NT2/D1 (cell line): ENCODE data around the gene FSTL3.

Experiments used
- DNase-seq: peaks from one replicate; pipeline ENCODE4 v3.0.0-alpha.2; 2011; ENCODE audit warnings: low read depth, low spot score
- H3K27me3 ChIP-seq: 2 replicates; pipeline ENCODE4 v1.6.0; 2011; ENCODE audit warnings: mild to moderate bottlenecking; ENCODE audit not compliant: insufficient read length, insufficient read depth
- H3K36me3 ChIP-seq: 2 replicates; pipeline ENCODE4 v1.6.1; 2011; ENCODE audit warnings: mild to moderate bottlenecking, low read length, mixed read lengths; ENCODE audit not compliant: insufficient read depth, insufficient read length
- H3K4me1 ChIP-seq: 2 replicates; pipeline ENCODE4 v1.5.1; 2011; ENCODE audit not compliant: insufficient read depth, insufficient read length
- H3K4me3 ChIP-seq: 2 replicates; pipeline ENCODE4 v1.5.1; 2011; ENCODE audit warnings: low read depth; ENCODE audit not compliant: insufficient read length
- H3K9ac ChIP-seq: 2 replicates; pipeline ENCODE4 v1.6.0; 2011; ENCODE audit warnings: low read depth; ENCODE audit not compliant: insufficient read length
- H3K9me3 ChIP-seq: 2 replicates; pipeline ENCODE4 v1.5.1; 2011; ENCODE audit warnings: mild to moderate bottlenecking, low read length; ENCODE audit not compliant: insufficient read depth
- SUZ12 ChIP-seq: IDR thresholded peaks from 2 replicates; pipeline ENCODE4 v1.6.1; 2011; ENCODE audit not compliant: insufficient read length, insufficient read depth; ENCODE audit errors: extremely low read depth
- YY1 ChIP-seq: IDR thresholded peaks from 2 replicates; pipeline ENCODE4 v1.6.1; 2011; ENCODE audit not compliant: insufficient read length, insufficient read depth
- ZNF274 ChIP-seq: IDR thresholded peaks from 2 replicates; pipeline ENCODE4 v1.6.1; 2011; ENCODE audit warnings: mild to moderate bottlenecking, low read depth, low read length

The FSTL3 gene

DNA sequence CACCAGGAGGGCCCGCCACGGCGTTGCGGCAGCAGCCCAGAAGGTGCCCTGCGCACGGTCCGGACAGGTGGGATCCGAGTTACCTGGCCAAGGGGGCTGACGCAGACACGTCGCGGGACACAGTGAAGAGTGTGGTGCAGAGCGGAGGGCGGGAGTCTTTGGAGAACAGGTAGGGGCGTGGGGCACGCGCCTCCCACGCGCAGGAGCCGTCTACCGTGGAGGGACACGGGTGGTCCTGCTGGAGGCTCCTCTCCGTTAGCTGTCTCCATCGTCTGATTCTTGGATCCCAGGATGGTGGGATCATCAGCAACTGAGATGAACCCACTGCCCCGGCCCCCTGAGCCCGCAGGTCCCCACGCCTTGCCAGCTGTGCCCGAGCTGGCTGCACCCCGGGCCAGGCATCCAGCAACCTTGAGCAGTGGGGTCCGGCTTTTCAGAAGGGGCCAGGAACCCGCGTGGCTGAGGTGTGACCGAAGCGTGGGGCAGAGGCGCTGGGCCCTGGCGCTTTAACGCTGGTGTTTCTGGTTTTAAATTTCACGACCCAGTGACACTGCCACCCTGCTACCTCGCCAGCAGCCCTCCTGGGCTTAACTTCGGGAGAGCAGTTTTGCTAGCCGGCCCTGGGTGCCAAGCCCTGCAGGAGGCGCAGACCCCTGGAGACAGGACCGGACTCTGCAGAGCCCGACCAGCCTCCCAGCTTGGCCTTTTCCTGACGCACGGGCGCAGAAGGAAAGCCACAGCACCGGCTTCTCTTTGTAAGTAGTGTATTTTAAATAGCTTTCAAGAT is 29.2 kb upstream of the FSTL3 start:
- TF ChIP-seq YY1: no peak
- no peak for TF ChIP-seq ZNF274
- TF ChIP-seq SUZ12: no peak
- H3K4me3 ChIP-seq: no peak overlapping the region
- H3K36me3 ChIP-seq: peaks cover 79% of the 10 kb centered on the region
- no peaks in the 10 kb centered on the region for H3K27me3 ChIP-seq
- H3K9ac ChIP-seq: no peak overlapping the region
- peaks cover 2% of the 10 kb centered on the region for H3K4me1 ChIP-seq
- DNase-seq: no peak
- no peaks in the 10 kb centered on the region for H3K9me3 ChIP-seq

DNA sequence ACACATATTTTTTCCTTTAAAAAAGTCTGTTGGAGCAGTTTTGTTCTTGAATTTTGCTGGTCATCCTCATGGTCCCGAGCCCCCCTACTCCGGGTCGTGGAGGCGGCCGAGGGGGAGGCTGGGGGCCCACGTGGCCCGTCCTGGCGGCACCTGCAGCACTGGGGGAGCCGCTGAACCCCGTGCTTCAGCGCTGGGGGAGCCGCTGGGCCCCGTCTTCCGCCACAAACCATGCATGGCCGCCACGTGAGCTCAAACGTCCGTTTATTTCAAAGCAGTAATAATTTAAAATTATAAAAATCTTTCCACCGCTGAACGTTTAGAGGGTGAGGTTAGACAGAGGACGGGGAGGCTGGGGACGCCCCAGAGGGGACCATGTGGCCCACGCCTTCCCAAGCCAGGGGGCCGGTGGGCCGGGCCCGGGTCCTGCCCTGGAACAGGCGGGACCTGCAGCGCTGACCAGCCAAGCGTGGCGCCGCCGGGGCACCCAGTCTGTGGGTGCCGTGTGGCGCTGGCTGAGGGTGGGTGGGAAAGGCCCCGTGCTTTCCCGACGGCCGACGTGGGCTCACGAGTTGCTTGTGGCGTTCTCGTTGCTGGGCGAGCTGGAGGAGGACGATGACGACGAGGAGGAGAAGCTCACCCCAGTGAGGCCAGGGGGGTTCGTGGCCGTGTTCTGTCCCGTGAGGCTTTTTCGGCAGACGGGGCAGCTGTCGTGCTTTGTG is 28.5 kb upstream of the FSTL3 start:
- no peaks in the 10 kb centered on the region for H3K9me3 ChIP-seq
- H3K4me3 ChIP-seq: no peak overlapping the region
- H3K36me3 ChIP-seq: peaks cover 84% of the 10 kb centered on the region
- peaks cover 2% of the 10 kb centered on the region for H3K4me1 ChIP-seq
- no peak for DNase-seq
- TF ChIP-seq ZNF274 (no peak), SUZ12 (no peak), YY1 (no peak)
- no peaks in the 10 kb centered on the region for H3K27me3 ChIP-seq
- H3K9ac ChIP-seq: no peak overlapping the region

DNA sequence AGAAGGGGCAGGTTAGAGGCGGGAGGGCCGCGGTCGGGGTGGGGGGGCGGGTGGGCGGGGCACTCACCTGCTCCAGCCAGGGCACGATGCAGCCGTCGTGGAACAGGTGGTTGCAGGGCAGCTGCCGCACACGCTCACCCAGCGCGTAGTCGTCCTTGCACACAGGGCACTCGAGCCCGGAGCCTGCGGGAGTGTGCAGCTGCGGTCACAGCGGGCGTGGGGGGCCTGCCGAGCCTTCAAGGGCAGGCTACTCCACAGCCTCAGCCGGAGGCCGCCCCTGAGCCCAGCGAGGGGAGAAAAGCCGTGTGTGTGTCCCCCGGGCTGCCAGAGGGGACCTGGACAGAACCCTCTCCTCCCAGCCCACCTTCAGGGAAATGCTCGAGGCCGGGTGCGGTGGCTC is 27.9 kb upstream of the FSTL3 start:
- Histone ChIP-seq H3K9me3 (no peaks in the 10 kb centered on the region), H3K36me3 (peaks cover 86% of the 10 kb centered on the region), H3K9ac (no peak overlapping the region), H3K4me3 (no peak overlapping the region), H3K4me1 (peaks cover 3% of the 10 kb centered on the region), H3K27me3 (no peaks in the 10 kb centered on the region)
- TF ChIP-seq SUZ12 (no peak), YY1 (no peak), ZNF274 (no peak)
- DNase-seq: no peak

DNA sequence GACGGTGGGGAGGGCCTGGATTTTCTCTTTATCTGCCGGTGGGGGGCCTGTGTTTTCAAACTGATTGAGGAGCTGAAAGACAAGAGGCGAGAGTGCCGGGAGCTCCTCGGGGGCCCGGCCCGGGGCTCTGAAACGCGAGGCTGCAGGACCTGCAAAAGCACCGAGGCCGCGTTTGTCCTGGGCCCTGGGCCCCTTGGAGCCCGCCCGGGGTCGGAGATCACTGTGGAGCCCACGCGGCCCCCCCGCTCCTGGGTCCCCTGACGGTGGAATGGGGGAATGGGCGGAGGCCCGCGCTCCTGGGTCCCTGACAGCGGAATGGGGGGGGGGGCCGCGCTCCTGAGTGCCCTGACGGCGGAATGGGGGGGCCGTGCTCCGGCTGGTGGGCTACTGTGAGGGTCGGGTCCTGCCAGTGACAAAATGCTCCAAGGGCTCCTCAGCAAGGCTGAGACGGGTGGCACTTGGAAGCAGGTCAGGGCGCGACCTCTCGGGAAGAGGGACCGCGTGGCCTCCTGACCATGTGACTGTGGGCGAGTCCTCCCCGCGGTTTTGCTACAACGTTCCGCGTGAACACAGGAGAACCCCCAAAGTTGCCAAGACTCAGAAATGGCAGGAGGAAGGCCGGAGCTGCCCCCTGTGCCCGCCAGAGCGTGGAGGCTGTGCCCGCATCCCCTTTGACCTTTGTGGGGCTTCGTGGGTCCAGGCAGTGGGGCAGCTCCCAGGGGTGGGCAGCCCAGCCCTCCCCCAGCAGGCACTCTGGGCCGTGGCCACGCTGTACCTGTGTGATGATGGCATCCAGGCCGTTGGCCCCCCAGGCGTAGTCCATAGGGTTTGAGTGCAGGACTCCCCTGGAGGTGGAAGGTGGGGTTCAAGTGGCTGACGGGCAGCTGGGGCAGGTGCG is 27.0 kb upstream of the FSTL3 start:
- no peak overlapping the region for H3K9ac ChIP-seq
- H3K36me3 ChIP-seq: peaks cover 91% of the 10 kb centered on the region
- H3K27me3 ChIP-seq: no peaks in the 10 kb centered on the region

DNA sequence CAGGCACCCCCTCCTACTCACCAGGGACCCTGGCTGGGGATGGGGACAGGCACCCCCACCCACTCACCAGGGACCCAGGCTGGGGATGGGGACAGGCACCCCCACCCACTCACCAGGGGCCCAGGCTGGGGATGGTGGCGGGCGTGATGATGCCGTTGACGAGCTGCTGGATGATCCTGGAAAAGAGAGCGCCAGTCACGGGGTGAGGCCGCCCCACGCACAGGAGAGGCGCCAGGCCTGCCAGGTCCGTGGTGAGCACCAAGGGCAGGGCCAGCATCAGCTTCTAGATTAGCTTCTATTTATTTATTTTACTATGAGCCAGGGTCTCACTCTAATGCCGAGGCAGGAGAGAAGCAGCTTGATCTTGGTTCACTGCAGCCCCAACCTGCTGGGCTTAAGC is 26.1 kb upstream of the FSTL3 start:
- Histone ChIP-seq H3K27me3 (no peaks in the 10 kb centered on the region), H3K4me1 (peaks cover 15% of the 10 kb centered on the region), H3K36me3 (peaks cover 90% of the 10 kb centered on the region), H3K4me3 (no peak overlapping the region), H3K9me3 (no peaks in the 10 kb centered on the region), H3K9ac (no peak overlapping the region)
- DNase-seq: no peak
- TF ChIP-seq SUZ12 (no peak), YY1 (no peak), ZNF274 (no peak)

More for the DNA sequence above, 27.0 kb upstream of the FSTL3 start:
- no peaks in the 10 kb centered on the region for H3K9me3 ChIP-seq
- peaks cover 11% of the 10 kb centered on the region for H3K4me1 ChIP-seq
- DNase-seq: no peak
- TF ChIP-seq SUZ12 (no peak), ZNF274 (no peak)
- no peak overlapping the region for H3K4me3 ChIP-seq

DNA sequence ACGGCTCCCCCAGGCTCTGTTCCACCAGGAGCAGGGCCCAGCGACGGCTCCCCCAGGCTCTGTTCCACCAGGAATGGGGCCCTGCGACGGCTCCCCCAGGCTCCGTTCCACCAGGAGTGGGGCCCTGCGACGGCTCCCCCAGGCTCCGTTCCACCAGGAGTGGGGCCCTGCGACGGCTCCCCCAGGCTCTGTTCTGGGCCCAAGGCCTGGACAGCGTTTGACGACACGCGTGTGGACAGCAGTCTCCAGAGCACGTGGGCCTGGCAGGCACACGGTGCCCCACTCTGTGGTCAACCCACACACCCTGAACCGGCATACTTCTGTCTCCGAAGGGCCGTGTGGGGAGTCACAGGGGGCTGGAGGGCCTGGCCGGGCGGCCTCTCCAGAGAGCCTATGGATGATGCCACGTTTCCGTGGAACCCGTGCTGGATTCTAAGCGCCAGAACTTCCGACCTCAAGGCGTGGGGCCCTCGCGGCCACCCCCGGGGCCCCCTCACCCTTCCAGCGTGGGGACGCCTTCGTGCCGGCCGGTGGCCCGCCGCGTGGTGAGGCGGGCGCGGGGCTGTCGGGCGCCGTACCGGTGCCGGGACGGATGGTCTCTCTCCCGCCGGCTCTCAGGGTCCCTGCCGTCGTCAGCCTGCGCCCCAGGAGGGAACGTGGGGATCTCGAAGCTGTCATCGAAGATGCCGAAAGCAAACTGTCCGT is 24.9 kb upstream of the FSTL3 start:
- Histone ChIP-seq H3K36me3 (peaks cover 90% of the 10 kb centered on the region), H3K4me1 (peaks cover 16% of the 10 kb centered on the region), H3K4me3 (no peak overlapping the region), H3K27me3 (no peaks in the 10 kb centered on the region), H3K9me3 (no peaks in the 10 kb centered on the region), H3K9ac (no peak overlapping the region)
- DNase-seq: no peak
- TF ChIP-seq SUZ12: no peak
- TF ChIP-seq YY1: no peak
- no peak for TF ChIP-seq ZNF274

DNA sequence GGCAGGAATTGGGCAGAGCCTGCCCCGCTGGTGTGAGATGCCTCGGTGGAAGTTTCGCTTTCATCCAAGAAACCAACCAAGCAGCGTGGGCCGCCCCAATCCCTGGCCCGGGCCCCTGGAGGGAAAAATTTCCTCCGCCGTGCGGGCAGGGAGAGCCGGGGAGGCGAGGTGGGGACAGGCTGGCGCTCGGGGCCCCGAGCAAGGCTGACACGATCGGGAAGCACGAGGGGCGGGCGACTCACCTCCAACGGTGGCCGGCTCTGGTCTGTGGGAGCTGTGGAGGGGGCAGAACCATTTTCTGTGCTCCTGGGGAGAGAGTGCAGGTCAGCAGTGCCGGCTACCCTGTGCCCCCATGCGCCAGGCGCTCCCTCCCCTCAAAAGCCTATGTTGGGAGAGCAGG is 24.2 kb upstream of the FSTL3 start:
- H3K4me3 ChIP-seq: no peak overlapping the region
- DNase-seq: no peak
- peaks cover 19% of the 10 kb centered on the region for H3K4me1 ChIP-seq
- peak overlapping the region; percentile 10 for H3K9ac ChIP-seq
- H3K36me3 ChIP-seq: peaks cover 86% of the 10 kb centered on the region
- H3K9me3 ChIP-seq: no peaks in the 10 kb centered on the region
- TF ChIP-seq SUZ12 (no peak), YY1 (no peak), ZNF274 (no peak)
- no peaks in the 10 kb centered on the region for H3K27me3 ChIP-seq
